Keratinocyte (primary cell): ENCODE results near the gene LASP1NB.

ENCODE experiments used
- DNase-seq: peaks from one replicate; pipeline ENCODE4 v3.0.0-alpha.2; 2011; ENCODE audit warnings: low read depth, missing footprints, low spot score
- FAIRE-seq: peaks from 2 replicates; lab custom pipeline; 2011; peaks lifted over from hg19 to GRCh38; lab: Jason Lieb, UNC
- H2AFZ ChIP-seq: 2 replicates; pipeline ENCODE4 v1.6.0; 2012; ENCODE audit warnings: low read length, control low read depth, inconsistent platforms; ENCODE audit not compliant: control insufficient read depth
- H3K27ac ChIP-seq: 2 replicates; pipeline ENCODE4 v1.5.1; 2011; ENCODE audit warnings: low read length; ENCODE audit not compliant: control insufficient read depth, insufficient read depth
- H3K27me3 ChIP-seq: 3 replicates; pipeline ENCODE4 v1.6.0; 2011; ENCODE audit warnings: low read length; ENCODE audit not compliant: control insufficient read depth, insufficient read depth; ENCODE audit errors: extremely low read depth
- H3K36me3 ChIP-seq, 2 experiments: 2 replicates in 1 of 2; 3 replicates in 1 of 2; pipeline ENCODE4 v1.5.1; 2011; ENCODE audit warnings: low read length in 2 of 2, mild to moderate bottlenecking in 1 of 2; ENCODE audit not compliant: control insufficient read depth in 2 of 2, insufficient read depth in 2 of 2; ENCODE audit errors: extremely low read depth in 1 of 2
- H3K4me1 ChIP-seq: 3 replicates; pipeline ENCODE4 v1.5.1; 2011; ENCODE audit warnings: low read length; ENCODE audit not compliant: control insufficient read depth, insufficient read depth; ENCODE audit errors: extremely low read depth
- H3K4me2 ChIP-seq: 3 replicates; pipeline ENCODE4 v1.6.0; 2011; ENCODE audit warnings: low read depth, low read length; ENCODE audit not compliant: control insufficient read depth, insufficient read depth; ENCODE audit errors: extremely low read depth
- H3K4me3 ChIP-seq, 3 experiments: fragments of 200-600 bp in 1 of 3; sonication (generic) in 1 of 3; 2 replicates in 2 of 3; 3 replicates in 1 of 3; pipeline ENCODE4 v1.5.1; 2011 to 2016; ENCODE audit warnings: low read length in 3 of 3, mild to moderate bottlenecking in 3 of 3, control low read depth in 2 of 3, inconsistent platforms in 1 of 3, low read depth in 1 of 3, mixed read lengths in 1 of 3, mixed run types in 1 of 3, moderate library complexity in 1 of 3; ENCODE audit not compliant: control insufficient read depth in 2 of 3, insufficient read depth in 2 of 3; ENCODE audit errors: extremely low read depth in 1 of 3
- H3K79me2 ChIP-seq: 2 replicates; pipeline ENCODE4 v1.6.0; 2012; ENCODE audit warnings: low read length; ENCODE audit not compliant: control insufficient read depth, insufficient read depth
- H3K9ac ChIP-seq: 3 replicates; pipeline ENCODE4 v1.6.0; 2011; ENCODE audit warnings: low read length; ENCODE audit not compliant: control insufficient read depth, insufficient read depth; ENCODE audit errors: extremely low read depth
- H3K9me1 ChIP-seq: 3 replicates; pipeline ENCODE4 v1.6.0; 2011; ENCODE audit warnings: low read length; ENCODE audit not compliant: control insufficient read depth, insufficient read depth; ENCODE audit errors: extremely low read depth
- H3K9me3 ChIP-seq: 2 replicates; pipeline ENCODE4 v1.5.1; 2012; ENCODE audit warnings: low read depth, low read length; ENCODE audit not compliant: control insufficient read depth
- H4K20me1 ChIP-seq: 3 replicates; pipeline ENCODE4 v1.6.0; 2011; ENCODE audit warnings: low read length; ENCODE audit not compliant: control insufficient read depth, insufficient read depth; ENCODE audit errors: extremely low read depth
- EZH2 ChIP-seq: IDR thresholded peaks from one replicate; pipeline ENCODE4 v1.6.1; 2012; ENCODE audit warnings: inconsistent platforms, mild to moderate bottlenecking, low read length, moderate library complexity
- dilution Hi-C: fragments of 300-500 bp; cut with MboI; formaldehyde crosslinking; loops from one replicate; pipeline ENCODE4 v1.7.0; 2020; ENCODE audit warnings: low sequenced_read_pairs; ENCODE audit not compliant: extremely low pct_ligation_motif_present
- TF ChIP-seq, protein P1 (sequence below), 3 experiments: IDR thresholded peaks in 1 of 3; conservative IDR thresholded peaks in 1 of 3; optimal IDR thresholded peaks in 1 of 3; 2 replicates in 2 of 3; 3 replicates in 1 of 3; pipeline versions ENCODE3 to v1.5.1; 2011; ENCODE audit warnings: low read length in 3 of 3, mild to moderate bottlenecking in 3 of 3, moderate library complexity in 2 of 3, control low read depth in 1 of 3, inconsistent platforms in 1 of 3; ENCODE audit not compliant: insufficient read depth in 2 of 3; ENCODE audit errors: extremely low read depth in 1 of 3

The LASP1NB gene

DNA sequence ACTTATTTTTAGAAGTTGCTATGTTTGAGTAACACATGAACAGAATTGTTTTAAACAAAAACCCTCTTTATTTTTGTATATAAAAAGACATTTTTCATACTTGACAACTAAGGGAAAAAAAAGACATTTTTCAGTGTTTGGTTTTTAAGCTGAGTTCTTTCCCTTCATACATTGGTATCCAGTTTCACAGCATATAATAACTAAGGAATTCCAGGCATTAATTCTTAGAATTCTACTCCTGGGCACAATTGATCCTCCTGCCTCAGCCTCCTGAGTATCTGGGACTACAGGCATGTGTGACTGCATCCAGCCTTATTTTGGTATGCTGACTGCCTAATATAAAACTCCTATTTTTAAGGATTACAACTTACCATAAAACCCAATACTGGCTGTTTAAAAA lies 33.3 kb downstream of the LASP1NB start:
- Histone ChIP-seq H3K79me2 (no peaks in the 10 kb centered on the region), H3K27ac (no peak overlapping the region), H2AFZ (no peak overlapping the region), H3K27me3 (no peaks in the 10 kb centered on the region), H3K9ac (no peak overlapping the region), H3K4me1 (no peaks in the 10 kb centered on the region), H3K36me3 (no peaks in the 10 kb centered on the region), H3K4me2 (no peak overlapping the region), H3K9me1 (no peaks in the 10 kb centered on the region), H3K9me3 (no peaks in the 10 kb centered on the region), H4K20me1 (no peaks in the 10 kb centered on the region), H3K4me3 (no peak overlapping the region)
- no peak for FAIRE-seq
- dilution Hi-C loops = no loop called here
- TF ChIP-seq, protein P1, sequence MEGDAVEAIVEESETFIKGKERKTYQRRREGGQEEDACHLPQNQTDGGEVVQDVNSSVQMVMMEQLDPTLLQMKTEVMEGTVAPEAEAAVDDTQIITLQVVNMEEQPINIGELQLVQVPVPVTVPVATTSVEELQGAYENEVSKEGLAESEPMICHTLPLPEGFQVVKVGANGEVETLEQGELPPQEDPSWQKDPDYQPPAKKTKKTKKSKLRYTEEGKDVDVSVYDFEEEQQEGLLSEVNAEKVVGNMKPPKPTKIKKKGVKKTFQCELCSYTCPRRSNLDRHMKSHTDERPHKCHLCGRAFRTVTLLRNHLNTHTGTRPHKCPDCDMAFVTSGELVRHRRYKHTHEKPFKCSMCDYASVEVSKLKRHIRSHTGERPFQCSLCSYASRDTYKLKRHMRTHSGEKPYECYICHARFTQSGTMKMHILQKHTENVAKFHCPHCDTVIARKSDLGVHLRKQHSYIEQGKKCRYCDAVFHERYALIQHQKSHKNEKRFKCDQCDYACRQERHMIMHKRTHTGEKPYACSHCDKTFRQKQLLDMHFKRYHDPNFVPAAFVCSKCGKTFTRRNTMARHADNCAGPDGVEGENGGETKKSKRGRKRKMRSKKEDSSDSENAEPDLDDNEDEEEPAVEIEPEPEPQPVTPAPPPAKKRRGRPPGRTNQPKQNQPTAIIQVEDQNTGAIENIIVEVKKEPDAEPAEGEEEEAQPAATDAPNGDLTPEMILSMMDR (optimal IDR thresholded peaks at IDR 0.05 in 1 of 3, IDR thresholded peaks at IDR 0.05 in 1 of 3, conservative IDR thresholded peaks at IDR 0.05 in 1 of 3; ENCODE audit: extremely low read depth in 1 of 3, insufficient read depth in 2 of 3, low read length in 3 of 3) = no peak
- TF ChIP-seq EZH2 = no peak
- DNase-seq = no peak

DNA sequence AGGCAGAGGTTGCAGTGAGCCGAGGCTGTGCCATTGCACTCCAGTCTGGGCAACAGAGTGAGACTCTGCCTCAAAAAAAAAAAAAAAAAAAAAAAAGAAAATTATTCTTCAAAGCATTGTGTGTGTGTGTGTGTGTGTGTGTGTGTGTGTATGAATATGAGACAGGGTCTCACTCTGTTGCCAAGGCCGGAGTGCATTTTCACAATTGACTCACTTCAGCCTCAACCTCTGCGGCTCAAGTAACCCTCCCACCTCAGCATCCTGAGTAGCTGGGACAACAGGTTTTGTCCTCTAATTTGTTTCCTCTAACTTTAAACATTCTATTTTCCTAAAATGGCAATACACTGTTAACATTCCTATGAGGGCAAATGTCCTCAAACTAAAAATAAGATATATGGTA lies 34.1 kb downstream of the LASP1NB start:
- Histone ChIP-seq H3K4me2 (no peak overlapping the region), H3K4me1 (no peaks in the 10 kb centered on the region), H4K20me1 (no peaks in the 10 kb centered on the region), H3K27ac (no peak overlapping the region), H2AFZ (no peak overlapping the region), H3K36me3 (no peaks in the 10 kb centered on the region), H3K9ac (no peak overlapping the region), H3K4me3 (no peak overlapping the region), H3K9me1 (no peaks in the 10 kb centered on the region), H3K27me3 (no peaks in the 10 kb centered on the region), H3K79me2 (no peaks in the 10 kb centered on the region), H3K9me3 (no peaks in the 10 kb centered on the region)
- dilution Hi-C loops = no loop called here
- TF ChIP-seq, protein P1 (optimal IDR thresholded peaks at IDR 0.05 in 1 of 3, IDR thresholded peaks at IDR 0.05 in 1 of 3, conservative IDR thresholded peaks at IDR 0.05 in 1 of 3; ENCODE audit: extremely low read depth in 1 of 3, insufficient read depth in 2 of 3, low read length in 3 of 3) = no peak
- TF ChIP-seq EZH2 = no peak
- DNase-seq (no peak), FAIRE-seq (no peak)
